ENCODE measurements around the gene AK4.

AK4 gene

GRCh38 chr1:65255035-65255655, 107.1 kb downstream of the AK4 start:
- DNase-seq = no peak

GRCh38 chr1:65255656-65256050, 107.7 kb downstream of the AK4 start:
- DNase-seq = no peak

GRCh38 chr1:65256860-65257708, 109.1 kb downstream of the AK4 start:
- DNase-seq = no peak

GRCh38 chr1:65258106-65258505, 110.1 kb downstream of the AK4 start:
- no peak for DNase-seq

GRCh38 chr1:65259816-65260215, 111.8 kb downstream of the AK4 start:
- DNase-seq = no peak

GRCh38 chr1:65260851-65261473, 113.0 kb downstream of the AK4 start:
- no peak for DNase-seq

- DNase-seq = no peak
Measured at GRCh38 chr1:65263286-65263685, 115.3 kb downstream of the AK4 start.

GRCh38 chr1:65264197-65264929, 116.4 kb downstream of the AK4 start:
- no peak for DNase-seq

GRCh38 chr1:65265296-65265650, 117.3 kb downstream of the AK4 start:
- DNase-seq = no peak

- no peak for DNase-seq
Measured at GRCh38 chr1:65265651-65266351, 117.8 kb downstream of the AK4 start.

- DNase-seq = no peak
Measured at GRCh38 chr1:65266476-65266875, 118.5 kb downstream of the AK4 start.

- DNase-seq = no peak
Measured at GRCh38 chr1:65267271-65267670, 119.3 kb downstream of the AK4 start.

- DNase-seq = no peak
Measured at GRCh38 chr1:65267683-65268082, 119.7 kb downstream of the AK4 start.

- no peak for DNase-seq
Measured at GRCh38 chr1:65269612-65270011, 121.6 kb downstream of the AK4 start.

GRCh38 chr1:65276197-65276939, 128.4 kb downstream of the AK4 start:
- DNase-seq = no peak

- no peak for DNase-seq
Measured at GRCh38 chr1:65277605-65278347, 129.8 kb downstream of the AK4 start.

- DNase-seq = no peak
Measured at GRCh38 chr1:65278376-65279069, 130.5 kb downstream of the AK4 start.

GRCh38 chr1:65279070-65279779, 131.2 kb downstream of the AK4 start:
- DNase-seq = no peak

Measured in CD4-positive, alpha-beta T cell treated with Interleukin-15 for 1 hour (primary cell).